ENCODE data around the gene ALPL.

The ALPL gene

DNA sequence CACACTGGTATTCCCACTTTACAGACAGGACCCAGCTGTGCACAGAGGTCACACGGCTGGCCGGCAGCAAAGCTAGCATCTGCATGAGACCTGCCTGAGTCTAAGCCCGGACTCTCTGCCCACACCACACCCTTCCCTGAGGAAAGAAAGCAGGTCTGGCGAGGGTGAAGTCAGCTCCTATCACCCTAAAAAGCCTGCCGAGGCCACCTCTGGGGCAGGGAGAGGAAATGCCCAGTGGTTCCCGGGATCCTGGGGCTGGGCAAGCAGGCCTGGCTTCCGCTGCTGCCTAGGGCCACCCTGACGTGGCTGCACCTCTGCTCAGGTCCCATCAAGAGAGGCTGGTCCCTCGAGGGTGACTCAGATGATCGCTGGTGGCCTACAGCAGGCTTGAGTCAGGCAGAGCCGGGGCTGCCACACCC lies 117.7 kb downstream of the ALPL start:
- no peak for DNase-seq (ENCODE audit: low read depth, low spot score)
- TF ChIP-seq, protein P1, sequence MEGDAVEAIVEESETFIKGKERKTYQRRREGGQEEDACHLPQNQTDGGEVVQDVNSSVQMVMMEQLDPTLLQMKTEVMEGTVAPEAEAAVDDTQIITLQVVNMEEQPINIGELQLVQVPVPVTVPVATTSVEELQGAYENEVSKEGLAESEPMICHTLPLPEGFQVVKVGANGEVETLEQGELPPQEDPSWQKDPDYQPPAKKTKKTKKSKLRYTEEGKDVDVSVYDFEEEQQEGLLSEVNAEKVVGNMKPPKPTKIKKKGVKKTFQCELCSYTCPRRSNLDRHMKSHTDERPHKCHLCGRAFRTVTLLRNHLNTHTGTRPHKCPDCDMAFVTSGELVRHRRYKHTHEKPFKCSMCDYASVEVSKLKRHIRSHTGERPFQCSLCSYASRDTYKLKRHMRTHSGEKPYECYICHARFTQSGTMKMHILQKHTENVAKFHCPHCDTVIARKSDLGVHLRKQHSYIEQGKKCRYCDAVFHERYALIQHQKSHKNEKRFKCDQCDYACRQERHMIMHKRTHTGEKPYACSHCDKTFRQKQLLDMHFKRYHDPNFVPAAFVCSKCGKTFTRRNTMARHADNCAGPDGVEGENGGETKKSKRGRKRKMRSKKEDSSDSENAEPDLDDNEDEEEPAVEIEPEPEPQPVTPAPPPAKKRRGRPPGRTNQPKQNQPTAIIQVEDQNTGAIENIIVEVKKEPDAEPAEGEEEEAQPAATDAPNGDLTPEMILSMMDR (IDR thresholded peaks at IDR 0.05; ENCODE audit: low read depth, low read length), result no peak
- in situ Hi-C loops (cut with HindIII; ENCODE audit: low sequenced_read_pairs), result no loop called here
- no peak overlapping the region for H3K4me3 ChIP-seq (ENCODE audit: low read depth, low read length)
